GM20431 (cell line): ENCODE measurements around the gene RNF103.
"Not testable (repeated sequence)": the region's sequence is repeated elsewhere in the genome, so short reads cannot be mapped to it uniquely, and the experiment has no call there.

Source experiments
- in situ Hi-C: fragments of 300-500 bp; cut with MseI, MboI; formaldehyde crosslinking; loops from one replicate; pipeline ENCODE4 v1.15.0; 2020; ENCODE audit warnings: low sequenced_read_pairs; ENCODE audit not compliant: unreplicated experiment

The RNF103 gene

GRCh38 chr2:86627550-86627949 lies 3.9 kb upstream of the RNF103 start:
- in situ Hi-C loops, result no loop called here

- in situ Hi-C loops, result no loop called here
These were observed 1.4 kb upstream of the RNF103 start for GRCh38 chr2:86625096-86625495.

GRCh38 chr2:86624267-86624547 lies 542 bp upstream of the RNF103 start:
- in situ Hi-C loops, result no loop called here

GRCh38 chr2:86623043-86623493 lies 597 bp downstream of the RNF103 start:
- in situ Hi-C loops, result no loop called here

GRCh38 chr2:86622519-86623042 lies 1.1 kb downstream of the RNF103 start:
- in situ Hi-C loops, result no loop called here

- in situ Hi-C loops, result no loop called here
These were observed 2.3 kb downstream of the RNF103 start for GRCh38 chr2:86621280-86621943.

- in situ Hi-C loops, result no loop called here
These were observed 5.9 kb downstream of the RNF103 start for GRCh38 chr2:86617738-86618137.

GRCh38 chr2:86617153-86617552 lies 6.5 kb downstream of the RNF103 start:
- in situ Hi-C loops, result no loop called here

GRCh38 chr2:86616502-86616901 lies 7.2 kb downstream of the RNF103 start:
- in situ Hi-C loops, result no loop called here

- in situ Hi-C loops, result no loop called here
These were observed 8.1 kb downstream of the RNF103 start for GRCh38 chr2:86615596-86615995.

GRCh38 chr2:86613515-86613914 lies 10.2 kb downstream of the RNF103 start:
- in situ Hi-C loops, result no loop called here

- in situ Hi-C loops, result no loop called here
These were observed 12.8 kb downstream of the RNF103 start for GRCh38 chr2:86610871-86611270.

GRCh38 chr2:86608832-86609410 lies 14.7 kb downstream of the RNF103 start:
- in situ Hi-C loops, result no loop called here

GRCh38 chr2:86603905-86604304 lies 19.8 kb downstream of the RNF103 start:
- in situ Hi-C loops, result no loop called here

- in situ Hi-C loops, result no loop called here
These were observed 24.7 kb downstream of the RNF103 start for GRCh38 chr2:86598966-86599365.

- in situ Hi-C loops, result no loop called here
These were observed 27.5 kb downstream of the RNF103 start for GRCh38 chr2:86596118-86596517.

GRCh38 chr2:86593266-86593665 lies 30.4 kb downstream of the RNF103 start:
- in situ Hi-C loops, result no loop called here

GRCh38 chr2:86592547-86593230 lies 31.0 kb downstream of the RNF103 start:
- in situ Hi-C loops, result no loop called here

- in situ Hi-C loops, result not testable (repeated sequence)
These were observed 34.0 kb downstream of the RNF103 start for GRCh38 chr2:86589701-86590100.

- in situ Hi-C loops, result no loop called here
These were observed 39.3 kb downstream of the RNF103 start for GRCh38 chr2:86584151-86584913.

GRCh38 chr2:86580560-86580959 lies 43.1 kb downstream of the RNF103 start:
- in situ Hi-C loops, result no loop called here
